NCI-H2081 (cell line): ENCODE measurements around the gene LRRC10B.

Experiments used
- DNase-seq, 2 experiments: peaks; one replicate each; lab custom pipeline; 2025; lab: John Stamatoyannopoulos, UW

Gene LRRC10B

DNA sequence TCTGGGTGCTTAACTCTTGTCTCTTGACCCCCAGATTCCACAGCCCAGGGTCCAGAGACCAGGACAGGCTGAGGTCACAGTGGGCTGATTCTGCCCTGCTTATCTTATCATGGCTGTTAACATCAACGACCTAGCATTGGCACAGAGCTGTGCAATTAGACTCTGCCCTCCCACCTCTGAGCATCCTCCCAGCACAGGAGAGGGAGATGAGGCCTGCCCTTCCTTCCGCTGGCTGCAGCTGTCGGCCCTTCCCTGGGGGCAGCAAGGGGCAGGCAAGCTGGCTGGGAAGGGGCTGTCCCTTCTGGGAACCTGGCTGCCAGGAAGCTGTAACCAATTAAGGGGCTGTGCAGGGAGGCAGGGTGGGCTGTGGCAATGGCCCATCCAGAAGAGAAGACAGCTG is 22.5 kb downstream of the LRRC10B start:
- DNase-seq: no peak

DNA sequence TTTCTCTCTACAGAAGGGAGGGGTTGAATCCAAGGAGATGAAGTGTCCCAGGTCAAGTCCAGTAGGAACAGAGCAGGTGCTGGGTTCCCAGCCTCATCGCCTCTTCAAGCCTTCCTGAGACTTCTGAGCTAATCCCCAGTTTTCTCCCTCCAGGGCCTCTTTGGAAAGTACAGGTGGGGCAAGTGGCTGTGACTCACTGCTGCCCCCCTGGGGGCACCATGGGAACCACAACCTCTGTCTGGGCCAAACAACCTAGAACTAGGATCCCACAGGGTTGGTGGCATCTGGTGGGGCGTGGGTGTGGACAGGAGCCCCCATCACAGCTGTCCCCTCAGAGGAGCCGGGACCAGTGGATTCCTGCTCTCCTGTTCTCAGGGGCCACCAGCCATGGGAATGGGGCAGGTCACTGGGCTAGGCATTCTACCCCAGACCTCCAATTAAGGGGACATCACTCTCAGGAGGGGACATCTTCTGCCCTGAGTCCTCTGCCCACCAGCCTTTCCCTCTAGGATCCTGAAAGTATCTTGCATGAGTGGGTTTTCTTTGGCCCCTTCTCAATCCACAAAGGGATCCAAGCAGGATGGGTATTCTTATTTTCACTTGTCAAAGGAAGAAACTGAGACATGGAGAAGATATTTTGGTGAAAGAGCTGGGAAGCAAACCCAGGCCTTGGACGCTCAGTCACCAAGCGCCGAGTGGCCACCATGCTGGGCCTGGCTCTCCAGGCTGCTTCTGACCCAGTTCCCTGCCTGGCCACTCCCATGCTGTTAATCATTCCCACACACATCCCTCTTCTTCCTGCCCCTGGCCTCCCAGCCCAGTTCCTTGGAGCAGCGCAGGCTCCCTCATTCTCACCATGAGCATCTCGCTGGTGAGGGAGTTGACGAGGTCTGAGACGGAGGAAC is 23.8 kb downstream of the LRRC10B start:
- peak in 1 of 2 experiments; percentile 8 for DNase-seq

DNA sequence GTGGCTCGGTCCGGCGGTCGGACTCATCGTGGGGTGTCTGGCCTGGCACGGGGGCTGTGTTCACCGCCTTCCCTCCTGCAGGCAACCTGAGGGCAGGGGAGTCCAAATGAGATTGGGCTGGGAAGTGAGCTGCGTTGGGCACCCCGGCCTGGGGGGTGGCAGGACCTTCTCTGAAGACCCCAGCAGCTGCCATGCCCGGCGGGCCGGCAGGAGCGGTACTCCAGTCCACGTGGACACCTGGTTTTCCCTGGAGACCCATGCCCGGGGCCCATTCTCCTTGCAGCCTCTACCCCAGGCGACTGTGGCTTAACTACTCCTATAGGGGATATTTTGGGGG is 24.5 kb downstream of the LRRC10B start:
- DNase-seq: no peak

DNA sequence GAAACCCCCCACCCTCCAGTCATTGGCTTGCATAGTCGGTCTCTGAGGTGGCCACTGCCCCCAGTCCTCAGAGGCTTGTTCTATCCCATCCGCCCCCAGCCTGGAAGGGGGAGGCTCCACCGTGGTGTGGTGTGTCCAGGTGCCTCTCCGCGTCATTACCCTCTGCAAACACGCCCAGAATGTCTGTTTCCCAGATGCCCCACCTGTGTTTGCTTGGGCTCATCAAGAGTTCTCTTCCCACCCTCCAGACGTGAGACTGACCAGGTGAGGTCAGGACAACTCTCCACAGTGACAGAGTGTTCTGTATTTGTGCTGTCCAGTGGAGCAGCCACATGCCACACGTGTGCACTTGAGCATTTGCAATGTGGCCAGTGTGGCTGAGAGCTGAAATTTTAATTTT is 24.9 kb downstream of the LRRC10B start:
- peak; percentile 57 to 76 for DNase-seq

DNA sequence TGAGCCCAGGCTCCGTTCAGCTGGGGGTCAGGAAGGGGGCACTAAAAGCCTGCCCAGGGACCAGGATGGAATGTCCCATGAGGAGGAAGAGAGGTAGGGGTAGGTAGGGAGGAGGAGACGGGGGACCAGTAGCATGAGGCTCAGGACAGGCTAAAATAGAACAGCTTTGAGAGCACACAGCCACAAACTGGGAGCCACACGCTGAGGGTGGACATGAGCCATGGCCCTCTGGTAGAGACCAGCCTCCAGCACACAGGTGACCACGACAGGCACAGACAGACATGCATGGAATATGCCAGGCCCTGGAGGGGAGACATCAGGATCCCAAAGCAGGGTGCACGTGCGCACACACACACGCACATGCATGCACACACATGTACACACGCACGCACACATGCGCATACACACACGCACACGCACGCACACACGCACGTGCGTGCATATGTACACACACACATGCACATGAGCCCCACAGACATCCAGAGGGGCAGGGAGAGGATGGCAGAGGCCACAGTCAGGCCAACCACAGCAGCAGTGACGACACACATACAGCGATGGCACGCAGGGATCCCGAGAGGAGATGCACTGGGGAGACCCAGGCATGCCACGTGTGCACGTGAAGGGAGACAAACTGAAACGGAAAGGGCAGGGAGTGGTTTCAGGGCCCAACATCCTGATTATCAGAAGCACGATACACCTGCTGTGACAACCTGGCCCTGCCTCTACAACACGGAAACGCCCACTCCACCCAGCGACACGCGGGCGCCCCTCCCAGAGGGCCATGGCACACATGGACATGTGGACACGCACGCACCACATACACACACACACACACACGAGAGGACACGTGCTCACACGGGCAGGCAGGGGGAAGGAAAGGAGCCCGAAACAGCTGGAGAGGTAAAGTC is 25.7 kb downstream of the LRRC10B start:
- no peak for DNase-seq

DNA sequence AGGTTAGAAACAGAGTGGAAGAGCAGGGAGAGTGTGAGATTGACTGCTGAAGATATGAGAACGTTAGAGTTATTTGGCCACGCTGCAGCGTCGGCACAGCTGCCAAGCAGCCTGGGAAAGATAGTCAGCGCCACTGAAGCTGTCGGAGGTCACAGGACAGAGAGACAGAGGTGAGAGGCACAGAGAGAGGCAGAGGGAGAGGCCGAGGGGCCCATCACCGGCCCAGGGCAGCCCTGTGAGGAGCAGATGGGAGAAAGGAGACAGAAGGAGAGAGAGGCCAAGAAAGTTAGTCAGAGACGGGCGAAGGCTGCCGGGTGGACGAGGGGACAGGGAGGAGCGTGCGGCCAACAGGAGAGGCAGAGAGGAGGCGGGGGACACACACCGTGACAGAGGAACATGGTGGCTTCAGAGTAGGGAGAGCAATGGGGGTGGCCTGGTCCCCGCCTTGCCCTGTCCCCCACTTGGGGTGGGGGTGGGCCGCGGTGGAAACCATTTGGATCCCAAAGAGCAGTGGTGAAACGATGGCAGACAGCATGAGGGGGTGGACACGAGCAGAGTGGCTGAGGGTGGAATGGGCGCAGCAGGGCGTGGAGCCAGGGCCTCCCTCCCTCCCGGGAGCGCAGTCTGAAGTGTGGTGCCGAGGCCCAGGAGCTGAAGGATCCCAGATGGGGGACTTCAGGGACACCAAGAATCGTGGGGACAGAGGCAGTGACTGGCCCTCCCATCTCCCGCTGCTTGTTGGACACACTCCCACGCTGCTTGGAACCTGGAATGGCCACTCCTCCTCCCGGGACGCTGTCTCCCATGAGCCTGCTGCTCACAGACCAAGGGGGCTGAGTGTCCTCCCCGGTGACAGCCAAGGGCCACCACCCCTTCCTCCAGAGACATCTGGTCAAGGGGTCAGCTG is 26.6 kb downstream of the LRRC10B start:
- no peak for DNase-seq

DNA sequence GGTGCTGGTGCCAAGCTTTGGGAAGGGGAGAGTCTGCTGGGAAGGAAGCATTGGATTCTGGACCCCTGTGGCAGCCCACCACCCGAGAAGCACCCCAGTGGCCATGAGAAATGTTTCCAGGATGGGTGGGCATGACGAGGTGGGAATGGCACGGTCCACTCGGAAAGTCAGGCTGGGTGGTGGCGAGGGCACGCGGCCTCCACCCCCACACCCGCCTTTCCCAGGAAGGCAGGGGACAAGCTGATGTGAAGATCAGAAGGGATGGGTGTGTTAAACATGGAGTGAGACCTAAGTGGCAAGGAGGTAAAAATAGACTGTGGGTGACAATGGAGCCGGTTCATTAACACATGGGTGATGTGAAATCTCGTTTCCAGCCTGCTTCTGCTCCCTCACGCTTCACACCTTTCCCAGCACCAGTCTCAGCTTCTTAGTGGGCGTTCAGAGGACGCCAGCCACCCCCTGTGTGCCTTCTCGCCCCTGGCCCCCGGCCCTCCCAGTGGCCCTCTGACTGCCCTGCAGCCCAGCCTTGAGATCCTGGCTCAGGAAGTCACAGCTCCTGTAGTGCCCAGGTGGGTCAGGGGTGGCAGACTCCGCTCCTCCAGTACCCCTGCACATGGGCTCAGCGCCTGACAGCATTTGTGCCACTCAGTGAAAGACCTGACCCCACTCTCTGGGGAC is 27.6 kb downstream of the LRRC10B start:
- no peak for DNase-seq

DNA sequence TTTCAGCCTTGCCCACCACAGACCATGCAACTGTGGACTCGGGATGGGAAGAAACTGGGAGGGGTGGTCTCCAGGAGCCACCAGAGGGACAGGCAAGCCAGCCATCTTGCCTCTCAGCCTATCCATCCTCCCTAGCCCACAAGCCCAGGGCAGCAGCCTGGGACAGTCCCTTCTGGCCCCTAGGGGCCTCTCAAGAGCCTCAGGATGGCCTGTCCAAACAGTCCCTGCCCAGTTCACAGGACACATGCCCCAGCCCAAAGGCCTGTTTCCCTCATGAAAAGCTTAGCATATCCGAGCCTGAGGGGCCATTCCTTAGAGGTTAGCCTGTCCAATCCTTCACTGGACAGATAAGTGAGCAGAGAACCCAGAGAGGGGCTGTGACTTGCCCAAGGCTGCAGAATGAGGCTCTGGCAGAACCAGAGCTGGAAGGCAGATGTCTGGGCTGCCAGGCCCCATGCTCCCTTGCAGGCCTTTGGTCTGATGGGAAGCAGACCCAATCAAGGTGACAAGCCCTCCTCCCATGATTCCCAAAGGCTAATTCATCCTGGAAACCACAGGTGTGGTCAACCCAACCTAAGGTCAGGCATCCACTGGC is 28.2 kb downstream of the LRRC10B start:
- no peak for DNase-seq

DNA sequence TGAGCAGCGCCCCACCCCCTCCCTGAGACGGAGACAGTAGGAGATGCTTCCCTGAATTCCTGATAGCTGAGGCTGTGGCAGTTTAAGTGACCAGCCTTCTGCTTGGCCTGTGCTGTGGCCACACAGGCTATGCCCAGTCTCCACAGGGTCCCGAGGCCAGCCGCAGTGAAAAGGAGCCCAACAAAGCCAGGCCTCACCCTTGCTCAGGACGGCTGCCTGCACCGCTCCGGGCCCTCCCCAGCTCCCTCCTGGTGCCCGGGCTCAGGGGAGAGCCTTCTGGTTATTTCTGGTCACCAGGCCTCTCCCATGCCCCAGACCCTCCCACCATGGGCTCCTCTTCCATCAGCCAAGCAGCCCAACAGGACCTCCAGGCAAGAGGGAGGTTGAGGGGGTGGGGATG is 28.8 kb downstream of the LRRC10B start:
- no peak for DNase-seq

DNA sequence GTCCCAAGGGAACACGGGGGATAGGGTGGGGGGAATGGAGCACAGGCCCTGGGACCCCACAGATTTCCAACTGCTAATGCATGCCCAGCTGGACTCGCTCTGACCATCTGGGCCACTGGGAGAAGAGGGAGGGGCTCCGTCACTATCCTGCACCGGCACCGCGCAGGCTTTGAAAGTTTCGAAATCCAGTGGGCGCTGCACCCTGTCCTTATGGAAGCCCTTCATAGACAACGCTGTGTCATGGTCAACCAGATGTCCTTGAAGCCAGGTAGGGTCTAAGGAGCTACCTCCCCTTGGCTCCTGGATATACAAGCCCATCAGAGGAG is 30.1 kb downstream of the LRRC10B start:
- DNase-seq: no peak

DNA sequence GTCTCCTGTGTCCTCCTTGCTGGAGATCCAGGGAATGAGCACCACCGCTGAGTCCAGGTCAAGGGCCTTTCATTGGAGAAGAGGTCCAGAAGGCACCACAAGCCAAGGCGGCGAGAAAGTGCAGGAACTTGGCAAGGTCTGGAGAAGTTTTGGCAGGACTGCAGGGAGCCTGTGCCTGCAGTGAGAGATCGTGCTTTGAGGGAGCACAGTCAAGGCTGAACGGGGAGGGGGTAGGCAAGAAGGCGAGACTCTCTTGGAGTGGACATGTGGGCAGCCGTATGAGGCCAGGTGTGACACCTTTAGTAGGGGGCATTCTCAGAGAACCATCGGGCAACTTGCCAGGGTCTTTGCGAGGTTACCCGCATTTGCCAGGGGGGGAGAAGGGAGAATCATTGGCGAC is 30.5 kb downstream of the LRRC10B start:
- no peak for DNase-seq

DNA sequence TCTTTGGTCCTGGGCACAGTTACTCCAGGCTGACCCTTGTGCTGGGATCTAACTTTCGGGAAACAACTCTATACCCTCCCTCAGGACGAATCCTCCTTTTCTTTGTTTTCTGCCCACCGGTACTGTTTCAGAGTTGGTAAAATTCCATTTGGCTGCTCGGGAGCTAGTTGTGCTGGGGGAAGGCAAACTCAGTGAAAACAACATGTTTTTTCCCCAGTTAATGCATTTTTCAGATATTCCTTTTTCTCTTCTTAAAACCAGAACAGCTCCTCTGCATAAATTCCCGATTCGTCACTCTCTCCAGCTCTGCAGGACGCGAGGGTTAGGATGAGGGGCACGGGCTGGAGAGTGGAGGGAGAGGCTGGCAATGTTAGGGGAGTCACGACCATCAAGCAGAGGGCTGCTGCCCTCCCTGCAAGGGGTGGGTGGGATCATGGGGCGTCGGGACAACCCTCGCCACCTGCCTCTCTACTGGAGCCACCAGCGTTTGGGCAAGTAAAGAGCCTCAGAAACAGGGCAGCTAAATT is 31.3 kb downstream of the LRRC10B start:
- no peak for DNase-seq

DNA sequence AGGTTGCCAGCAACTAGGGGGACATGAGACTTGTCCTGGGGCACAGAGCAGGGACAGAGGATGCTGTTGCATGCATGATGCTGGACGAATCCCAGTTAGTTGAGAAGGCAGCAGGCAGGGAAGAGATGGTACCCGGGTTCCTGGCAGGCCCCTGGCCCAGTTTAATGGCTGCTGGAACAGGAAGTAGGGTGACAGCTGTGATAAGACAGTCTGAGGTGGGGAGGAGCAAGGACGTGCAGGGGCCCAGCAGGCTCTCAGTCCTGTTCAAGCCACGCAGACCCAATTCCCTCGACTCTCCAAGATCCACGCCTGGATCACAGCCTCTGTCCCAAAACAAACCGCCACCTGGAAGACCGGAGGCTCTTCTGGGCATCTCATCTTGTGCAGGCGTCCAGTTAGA is 32.0 kb downstream of the LRRC10B start:
- no peak for DNase-seq

DNA sequence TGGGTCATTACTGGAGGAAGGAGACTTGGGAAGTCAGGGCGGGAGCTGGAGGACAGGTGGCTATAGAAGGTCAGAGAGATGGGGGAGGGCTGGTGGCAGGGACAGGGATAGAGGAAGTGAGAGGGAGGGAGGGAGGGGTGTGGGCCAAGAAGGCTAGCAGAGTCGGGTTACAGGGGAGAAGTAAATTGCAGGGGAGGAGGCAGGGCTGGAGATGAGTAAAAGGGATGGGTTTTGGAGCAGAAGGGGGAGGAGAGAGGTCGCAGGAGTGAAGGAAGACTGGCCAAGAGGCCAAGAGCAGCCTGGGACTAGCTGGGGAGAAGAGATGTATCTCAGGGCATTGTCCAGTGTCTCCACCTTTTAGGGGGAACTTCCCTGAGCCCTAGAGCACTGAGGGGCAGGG is 33.0 kb downstream of the LRRC10B start:
- peak in 1 of 2 experiments; percentile 39 for DNase-seq

DNA sequence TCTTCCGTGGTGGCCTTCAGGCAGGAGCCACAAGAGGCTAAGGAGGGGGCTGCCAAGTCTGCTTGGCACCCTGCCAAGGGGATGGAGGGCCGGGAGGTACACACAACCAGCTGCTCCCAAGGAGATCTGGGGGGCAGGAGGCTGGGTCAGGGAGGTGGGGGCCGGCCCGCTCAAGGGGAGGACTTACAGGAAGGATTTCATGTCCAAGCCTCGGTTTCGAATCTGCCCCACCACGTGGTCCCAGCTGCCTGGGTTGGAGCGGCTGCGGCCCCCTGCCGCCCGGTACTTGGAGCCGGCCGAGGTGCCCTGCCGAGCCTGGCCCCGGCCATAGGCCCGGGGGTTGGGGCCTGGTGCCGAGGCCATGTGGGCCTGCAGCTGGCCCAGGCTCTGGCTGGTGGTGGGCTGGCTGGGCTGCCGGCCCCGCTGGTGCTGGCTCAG is 33.5 kb downstream of the LRRC10B start:
- DNase-seq: peak in 1 of 2 experiments; percentile 20

DNA sequence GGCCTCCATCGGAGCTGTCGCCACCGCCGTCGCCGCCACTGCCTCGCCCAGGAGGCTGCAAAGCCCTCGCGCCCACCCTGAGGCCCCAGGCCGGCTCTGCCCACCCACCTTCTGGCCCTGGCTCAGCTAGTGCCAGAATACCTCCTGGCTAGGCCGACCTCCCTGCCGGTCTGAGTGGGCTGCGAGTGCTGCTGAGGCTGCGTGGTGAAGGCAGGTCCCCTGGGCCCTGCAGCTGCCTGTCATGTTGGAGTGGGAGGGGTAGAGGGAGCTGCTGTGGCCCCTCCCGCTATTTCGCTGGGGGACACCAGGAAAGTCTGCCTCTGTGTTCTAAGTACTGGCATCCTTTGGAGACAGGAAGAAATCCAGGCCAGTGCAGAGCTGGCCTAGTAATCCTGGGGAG is 34.2 kb downstream of the LRRC10B start:
- no peak for DNase-seq

DNA sequence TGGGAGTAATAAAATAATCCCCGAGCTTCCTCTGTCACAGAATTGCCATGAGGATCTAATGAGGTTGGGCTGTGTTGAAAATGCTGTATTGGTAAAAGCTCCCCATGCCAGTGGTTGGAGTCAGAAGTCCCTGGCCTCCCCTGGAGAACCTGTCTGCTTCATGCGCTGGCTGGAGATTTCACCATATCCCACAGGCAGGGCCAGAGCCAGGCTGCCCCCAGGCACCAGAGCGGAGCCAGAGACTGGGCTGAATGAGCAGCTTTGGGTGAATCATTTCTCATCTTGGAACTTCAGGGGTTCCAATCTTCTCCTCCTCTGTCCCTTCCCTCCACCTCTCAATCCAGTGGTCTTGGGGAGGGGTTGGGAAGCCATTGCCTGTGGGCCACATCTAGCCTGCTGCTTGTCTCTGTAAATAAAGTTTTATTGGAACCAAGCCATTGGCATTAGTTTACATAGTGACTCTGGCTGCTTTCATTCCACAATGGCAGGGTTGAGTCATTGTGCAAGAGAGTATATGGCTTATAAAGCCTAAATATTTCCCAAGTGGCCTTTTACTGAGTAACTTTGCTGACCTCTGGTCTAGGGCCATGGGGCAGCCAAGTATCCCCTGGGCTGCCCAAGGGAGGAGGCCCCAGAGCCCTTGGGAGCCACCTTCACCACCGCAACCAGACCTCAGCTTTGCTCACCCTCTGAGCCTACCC is 35.2 kb downstream of the LRRC10B start:
- DNase-seq: no peak

DNA sequence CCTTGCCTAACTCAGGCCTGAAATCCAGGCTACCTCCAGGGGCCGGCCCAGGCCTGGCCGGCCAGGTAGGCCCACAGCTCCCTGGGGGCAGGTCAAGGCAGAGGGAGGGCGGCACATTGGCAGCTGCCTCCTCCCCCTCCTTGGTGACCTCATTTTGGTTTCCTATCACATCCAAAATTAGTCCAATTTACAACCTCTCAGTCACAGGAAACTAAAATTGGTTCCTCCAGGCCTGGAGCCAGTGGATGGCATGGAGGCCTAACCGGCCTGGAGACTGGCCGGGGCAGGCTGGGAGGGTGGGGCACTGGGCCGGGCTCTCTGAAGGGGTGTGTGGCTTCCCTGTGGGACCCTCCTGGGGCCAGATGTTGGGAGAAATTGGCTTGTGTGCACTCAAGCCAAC is 35.9 kb downstream of the LRRC10B start:
- no peak for DNase-seq

DNA sequence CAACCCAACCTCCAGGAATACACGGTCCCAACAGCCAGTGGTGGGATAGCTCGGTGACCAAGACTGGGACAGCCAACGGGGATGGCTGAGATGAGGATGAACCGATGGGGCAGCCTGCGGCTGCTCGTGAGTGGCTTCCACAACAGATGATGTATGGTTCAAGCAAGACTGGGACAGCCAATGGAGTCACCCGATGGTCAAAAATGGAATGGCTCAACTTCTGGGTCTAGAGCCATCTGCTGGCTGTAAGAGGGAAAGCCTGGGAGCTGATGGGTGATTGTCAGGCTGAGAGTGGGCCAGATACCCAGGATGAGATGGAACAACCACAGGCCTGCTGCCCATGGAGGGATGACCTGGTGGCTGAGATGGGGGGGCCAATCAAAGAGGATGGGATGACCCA is 36.8 kb downstream of the LRRC10B start:
- no peak for DNase-seq

DNA sequence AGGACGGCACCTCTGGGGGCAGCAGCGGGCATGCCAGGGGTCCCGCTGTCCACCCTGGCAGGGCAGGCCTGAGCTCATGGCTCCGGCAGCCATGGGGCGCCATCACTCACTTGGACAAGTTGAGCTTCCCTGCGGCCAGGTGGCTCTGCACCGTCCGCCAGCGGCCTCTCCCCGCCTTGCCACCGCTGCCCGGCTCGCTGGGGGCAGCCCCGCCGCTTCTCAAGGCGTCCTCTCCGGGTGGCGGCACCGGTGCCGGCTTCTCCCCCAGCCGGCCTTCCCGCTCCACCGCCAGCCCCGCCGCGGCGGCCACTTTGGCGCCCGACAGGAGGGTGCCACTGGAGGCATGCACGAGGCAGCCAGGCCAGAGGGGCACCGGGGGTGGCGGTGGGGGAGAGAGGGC is 37.4 kb downstream of the LRRC10B start:
- DNase-seq: no peak
